Fibroblast of the aortic adventitia (primary cell): Measurements from ENCODE around the gene CD180. TPM values are rescaled to one million over a fixed set of nuclear protein-coding genes. Genes with fewer than 3 reads are reported as not detected.

Source experiments
- DNase-seq: peaks from one replicate; pipeline ENCODE4 v3.0.0-alpha.2; 2010; ENCODE audit warnings: low read depth
- H3K4me3 ChIP-seq: 2 replicates; pipeline ENCODE4 v1.5.1; 2011; ENCODE audit warnings: low read depth, mild to moderate bottlenecking, control low read depth, low read length, moderate library complexity
- total RNA-seq: library from RNA; depleted of rRNA; stranded (reverse); fragments of >200 nt; gene quantifications from 2 replicates; pipeline ENCODE4 v1.2.3, GENCODE V29; 2012; ENCODE audit warnings: low replicate concordance
- TF ChIP-seq, protein P1 (sequence below): IDR thresholded peaks from 2 replicates; pipeline ENCODE4 v1.5.1; 2011; ENCODE audit warnings: mild to moderate bottlenecking, low read length, control low read depth, inconsistent platforms; ENCODE audit not compliant: insufficient read depth

Gene CD180
- total RNA-seq, 1 donor = 0.09 TPM

- no peak overlapping the region for H3K4me3 ChIP-seq
- TF ChIP-seq, protein P1, sequence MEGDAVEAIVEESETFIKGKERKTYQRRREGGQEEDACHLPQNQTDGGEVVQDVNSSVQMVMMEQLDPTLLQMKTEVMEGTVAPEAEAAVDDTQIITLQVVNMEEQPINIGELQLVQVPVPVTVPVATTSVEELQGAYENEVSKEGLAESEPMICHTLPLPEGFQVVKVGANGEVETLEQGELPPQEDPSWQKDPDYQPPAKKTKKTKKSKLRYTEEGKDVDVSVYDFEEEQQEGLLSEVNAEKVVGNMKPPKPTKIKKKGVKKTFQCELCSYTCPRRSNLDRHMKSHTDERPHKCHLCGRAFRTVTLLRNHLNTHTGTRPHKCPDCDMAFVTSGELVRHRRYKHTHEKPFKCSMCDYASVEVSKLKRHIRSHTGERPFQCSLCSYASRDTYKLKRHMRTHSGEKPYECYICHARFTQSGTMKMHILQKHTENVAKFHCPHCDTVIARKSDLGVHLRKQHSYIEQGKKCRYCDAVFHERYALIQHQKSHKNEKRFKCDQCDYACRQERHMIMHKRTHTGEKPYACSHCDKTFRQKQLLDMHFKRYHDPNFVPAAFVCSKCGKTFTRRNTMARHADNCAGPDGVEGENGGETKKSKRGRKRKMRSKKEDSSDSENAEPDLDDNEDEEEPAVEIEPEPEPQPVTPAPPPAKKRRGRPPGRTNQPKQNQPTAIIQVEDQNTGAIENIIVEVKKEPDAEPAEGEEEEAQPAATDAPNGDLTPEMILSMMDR = no peak
- DNase-seq = no peak
These were observed 44.2 kb upstream of the CD180 start for GRCh38 chr5:67240846-67241245.

GRCh38 chr5:67240065-67240464, 43.5 kb upstream of the CD180 start:
- no peak for DNase-seq
- no peak overlapping the region for H3K4me3 ChIP-seq

DNA sequence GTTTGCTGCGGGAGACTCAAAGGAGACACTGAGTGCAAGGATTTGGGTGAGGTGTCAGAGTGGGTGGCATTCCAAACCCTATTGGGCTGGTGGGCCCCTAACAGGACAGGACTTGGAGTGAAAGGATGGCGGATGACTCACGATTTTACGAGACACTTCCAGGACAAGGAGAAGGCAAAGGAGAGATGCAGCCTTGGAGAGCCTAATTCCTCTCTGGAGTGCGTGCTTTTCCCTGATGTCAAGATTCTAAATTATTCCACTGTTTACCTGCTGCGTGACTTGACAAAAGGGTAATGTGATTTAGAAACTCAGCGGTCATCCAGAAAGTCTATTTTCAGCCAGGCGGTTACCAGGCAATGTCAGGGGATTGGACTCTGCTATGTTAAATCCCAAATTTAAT, 41.6 kb upstream of the CD180 start:
- TF ChIP-seq, protein P1 = no peak
- DNase-seq = no peak
- no peak overlapping the region for H3K4me3 ChIP-seq

More at GRCh38 chr5:67240065-67240464, 43.5 kb upstream of the CD180 start:
- TF ChIP-seq, protein P1 = no peak

GRCh38 chr5:67235399-67236110, 39.0 kb upstream of the CD180 start:
- TF ChIP-seq, protein P1 = no peak
- no peak overlapping the region for H3K4me3 ChIP-seq
- DNase-seq = no peak

DNA sequence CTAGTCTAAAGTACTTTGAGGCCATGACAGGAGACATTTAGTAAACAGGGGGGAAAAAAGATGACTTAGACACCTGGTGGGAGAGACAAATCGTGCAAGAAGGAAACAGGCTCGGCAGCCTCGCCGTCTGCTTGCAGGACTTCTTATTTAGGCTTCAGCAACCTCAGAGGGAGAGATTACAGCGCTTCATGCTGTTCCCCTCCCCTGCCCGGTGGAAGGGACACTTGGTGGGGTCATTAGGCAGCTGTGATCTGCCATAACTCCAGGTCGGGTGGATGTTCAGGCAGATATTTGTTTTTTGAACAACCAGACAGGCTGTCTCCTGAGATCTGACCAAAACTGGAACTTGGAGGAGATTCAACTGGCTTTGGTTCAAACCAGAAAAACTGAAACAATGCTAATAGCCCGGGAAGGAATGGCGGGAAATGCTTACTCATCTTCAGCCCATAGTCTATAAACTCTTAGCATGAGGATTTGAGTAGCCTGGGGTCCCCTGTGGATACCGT, 38.1 kb upstream of the CD180 start:
- TF ChIP-seq, protein P1 = no peak

GRCh38 chr5:67233075-67233474, 36.5 kb upstream of the CD180 start:
- TF ChIP-seq, protein P1 = no peak
- peak; percentile 56 for DNase-seq
- H3K4me3 ChIP-seq = no peak overlapping the region

More for the DNA sequence above, 38.1 kb upstream of the CD180 start:
- peak; percentile 87 for DNase-seq
- H3K4me3 ChIP-seq = no peak overlapping the region
